Measurements from ENCODE around the gene HIC2.
"Not testable (repeated sequence)": the region's sequence is repeated elsewhere in the genome, so short reads cannot be mapped to it uniquely, and the experiment has no call there.

Gene HIC2

DNA sequence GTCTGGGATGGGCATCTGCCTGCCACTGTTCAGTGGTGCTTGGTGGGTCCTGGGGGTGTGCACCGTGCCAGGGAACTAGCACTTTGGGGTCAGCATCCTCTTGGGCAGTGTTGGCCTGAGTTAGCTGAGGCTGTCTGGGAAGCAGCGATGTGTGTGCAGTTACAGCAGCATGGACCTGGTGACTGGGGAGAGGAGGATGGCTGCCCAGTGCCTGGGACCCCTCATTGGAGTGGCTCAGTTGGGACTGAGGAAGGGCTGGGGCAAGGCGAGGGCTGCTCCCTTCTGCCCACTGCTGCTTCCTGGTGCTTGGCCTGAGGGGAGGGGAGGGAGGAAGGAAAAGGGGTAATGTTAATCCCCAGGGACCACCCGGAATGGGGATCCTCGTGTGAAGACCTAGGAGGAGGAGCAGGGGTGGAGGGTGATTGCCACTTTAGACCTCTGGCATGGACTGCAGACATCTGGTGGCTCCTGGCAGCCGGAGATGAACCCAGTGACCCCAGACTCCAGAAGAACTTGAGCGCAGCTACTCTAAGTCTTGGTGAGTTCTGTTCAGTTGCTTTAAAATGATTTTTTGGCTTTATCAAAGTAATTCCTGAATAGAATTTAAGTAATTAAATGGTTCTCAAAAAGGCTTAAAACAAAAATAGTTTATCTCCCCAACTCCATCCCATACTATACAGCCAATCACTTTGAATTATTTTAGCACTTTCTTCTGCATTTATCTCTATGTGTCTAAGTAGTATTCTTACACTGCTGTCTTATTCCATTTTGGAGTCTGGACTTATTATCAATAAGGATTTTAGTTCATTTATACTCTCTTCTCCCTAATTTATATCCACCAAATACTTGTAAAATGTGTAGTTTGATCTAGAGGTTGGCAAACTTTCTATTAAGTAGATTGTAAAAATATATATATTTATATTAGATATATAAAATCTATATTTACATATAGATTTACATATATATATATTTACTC lies 34.7 kb downstream of the HIC2 start:
- H3K36me3 ChIP-seq (replicated peaks; ENCODE audit: insufficient read depth, low read length), result no peaks in the 10 kb centered on the region
- no peak for DNase-seq
- H3K27ac ChIP-seq (ENCODE audit: low read length), result no peak overlapping the region
- H2AFZ ChIP-seq (ENCODE audit: low read length), result no peak overlapping the region
- H3K9me3 ChIP-seq (replicated peaks; ENCODE audit: insufficient read depth, low read length), result no peaks in the 10 kb centered on the region
- H3K4me2 ChIP-seq (ENCODE audit: low read depth, low read length), result no peak overlapping the region
- no peak overlapping the region for H3K4me3 ChIP-seq (ENCODE audit: low read length)
- H3K9me2 ChIP-seq (replicated peaks; ENCODE audit: insufficient read depth, low read length), result no peaks in the 10 kb centered on the region
- TF ChIP-seq EZH2 (optimal IDR thresholded peaks at IDR 0.05; ENCODE audit: low read depth, low read length) (no peak), EZH2phosphoT487 (IDR thresholded peaks at IDR 0.05; ENCODE audit: low read length) (no peak)
- TF ChIP-seq, protein P1, sequence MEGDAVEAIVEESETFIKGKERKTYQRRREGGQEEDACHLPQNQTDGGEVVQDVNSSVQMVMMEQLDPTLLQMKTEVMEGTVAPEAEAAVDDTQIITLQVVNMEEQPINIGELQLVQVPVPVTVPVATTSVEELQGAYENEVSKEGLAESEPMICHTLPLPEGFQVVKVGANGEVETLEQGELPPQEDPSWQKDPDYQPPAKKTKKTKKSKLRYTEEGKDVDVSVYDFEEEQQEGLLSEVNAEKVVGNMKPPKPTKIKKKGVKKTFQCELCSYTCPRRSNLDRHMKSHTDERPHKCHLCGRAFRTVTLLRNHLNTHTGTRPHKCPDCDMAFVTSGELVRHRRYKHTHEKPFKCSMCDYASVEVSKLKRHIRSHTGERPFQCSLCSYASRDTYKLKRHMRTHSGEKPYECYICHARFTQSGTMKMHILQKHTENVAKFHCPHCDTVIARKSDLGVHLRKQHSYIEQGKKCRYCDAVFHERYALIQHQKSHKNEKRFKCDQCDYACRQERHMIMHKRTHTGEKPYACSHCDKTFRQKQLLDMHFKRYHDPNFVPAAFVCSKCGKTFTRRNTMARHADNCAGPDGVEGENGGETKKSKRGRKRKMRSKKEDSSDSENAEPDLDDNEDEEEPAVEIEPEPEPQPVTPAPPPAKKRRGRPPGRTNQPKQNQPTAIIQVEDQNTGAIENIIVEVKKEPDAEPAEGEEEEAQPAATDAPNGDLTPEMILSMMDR (IDR thresholded peaks at IDR 0.05; ENCODE audit: low read length), result no peak
- H3K79me2 ChIP-seq (ENCODE audit: low read length), result no peaks in the 10 kb centered on the region
- H3K9ac ChIP-seq (ENCODE audit: low read length), result no peak overlapping the region
- no peaks in the 10 kb centered on the region for H3K4me1 ChIP-seq (ENCODE audit: low read length)
- no peaks in the 10 kb centered on the region for H4K20me1 ChIP-seq (ENCODE audit: insufficient read depth, low read length)
- no peaks in the 10 kb centered on the region for H3K27me3 ChIP-seq (replicated peaks; ENCODE audit: insufficient read depth, low read length)
- no peaks in the 10 kb centered on the region for H3F3A ChIP-seq (ENCODE audit: insufficient read depth, low read length)

DNA sequence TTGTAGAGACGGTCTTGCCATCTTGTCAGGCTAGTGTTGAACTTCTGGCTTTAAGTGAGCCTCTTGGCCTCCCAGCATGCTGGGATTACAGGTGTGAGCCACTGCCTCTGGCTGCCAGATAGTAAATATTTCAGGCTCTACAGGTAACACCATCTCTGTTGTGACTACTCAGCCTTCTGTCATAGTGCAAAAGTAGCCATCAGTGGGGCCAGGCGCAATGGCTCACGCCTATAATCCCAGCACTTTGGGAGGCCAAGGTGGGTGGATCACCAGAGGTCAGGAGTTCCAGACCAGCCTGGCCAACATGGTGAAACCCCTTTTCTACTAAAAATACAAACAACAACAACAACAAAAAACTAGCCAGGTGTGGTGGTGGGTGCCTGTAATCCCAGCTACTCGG lies 35.5 kb downstream of the HIC2 start:
- H3K9me2 ChIP-seq (replicated peaks; ENCODE audit: insufficient read depth, low read length); H3K4me2 ChIP-seq (ENCODE audit: low read depth, low read length); H3K9ac ChIP-seq (ENCODE audit: low read length); H3K79me2 ChIP-seq (ENCODE audit: low read length); H3K36me3 ChIP-seq (replicated peaks; ENCODE audit: insufficient read depth, low read length); DNase-seq; H3K27me3 ChIP-seq (replicated peaks; ENCODE audit: insufficient read depth, low read length); H4K20me1 ChIP-seq (ENCODE audit: insufficient read depth, low read length); H3F3A ChIP-seq (ENCODE audit: insufficient read depth, low read length); H3K27ac ChIP-seq (ENCODE audit: low read length); H3K9me3 ChIP-seq (replicated peaks; ENCODE audit: insufficient read depth, low read length); H2AFZ ChIP-seq (ENCODE audit: low read length); H3K4me1 ChIP-seq (ENCODE audit: low read length); H3K4me3 ChIP-seq (ENCODE audit: low read length): not testable (repeated sequence)

GRCh38 chr22:21454998-21455333 lies 37.8 kb downstream of the HIC2 start:
- H3K4me1 ChIP-seq (ENCODE audit: low read length); H3K9me3 ChIP-seq (replicated peaks; ENCODE audit: insufficient read depth, low read length): not testable (repeated sequence)

DNA sequence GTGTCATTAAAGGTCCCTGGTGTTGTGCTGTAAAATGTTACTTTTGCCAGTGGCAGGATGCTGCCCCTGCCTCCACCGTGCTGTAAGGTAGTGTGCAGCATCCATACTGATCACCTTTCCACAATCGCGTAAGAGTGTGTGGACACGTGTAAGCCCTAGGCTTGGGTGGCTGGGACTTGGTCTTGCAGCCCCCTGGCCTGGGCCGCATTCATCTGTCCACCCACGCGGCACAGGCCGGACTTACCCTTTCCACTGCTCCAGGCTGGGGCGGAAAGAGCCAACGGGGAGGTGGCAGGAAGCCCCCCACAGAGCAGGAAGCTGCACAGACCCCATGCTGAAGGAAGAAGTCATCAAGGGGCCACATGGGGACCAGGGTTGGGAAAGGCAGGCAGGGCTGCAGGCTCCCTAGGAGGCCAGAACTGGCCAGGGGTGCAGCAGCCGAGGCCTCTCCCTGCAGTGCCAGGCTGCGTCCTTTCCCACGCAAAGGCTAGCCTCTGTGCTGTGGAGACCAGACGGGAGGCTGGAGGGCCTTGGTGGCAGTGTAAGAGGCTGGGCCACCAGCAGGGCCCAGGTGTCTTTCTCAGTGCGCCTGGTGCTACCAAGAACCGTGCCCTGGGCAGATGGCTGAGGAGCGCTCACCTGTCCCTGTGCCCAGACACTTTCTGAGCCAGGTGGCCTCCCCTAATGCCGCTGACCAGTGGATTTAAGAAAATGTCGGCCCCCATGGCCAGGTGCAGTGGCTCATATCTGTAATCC lies 38.3 kb downstream of the HIC2 start:
- DNase-seq, result no peak
- Histone ChIP-seq H3K36me3 (replicated peaks; ENCODE audit: insufficient read depth, low read length) (no peaks in the 10 kb centered on the region), H2AFZ (ENCODE audit: low read length) (no peak overlapping the region), H3K4me3 (ENCODE audit: low read length) (no peak overlapping the region), H3F3A (ENCODE audit: insufficient read depth, low read length) (no peaks in the 10 kb centered on the region), H3K4me2 (ENCODE audit: low read depth, low read length) (no peak overlapping the region), H3K9me3 (replicated peaks; ENCODE audit: insufficient read depth, low read length) (no peaks in the 10 kb centered on the region), H4K20me1 (ENCODE audit: insufficient read depth, low read length) (no peaks in the 10 kb centered on the region), H3K4me1 (ENCODE audit: low read length) (no peaks in the 10 kb centered on the region), H3K79me2 (ENCODE audit: low read length) (no peaks in the 10 kb centered on the region), H3K9ac (ENCODE audit: low read length) (no peak overlapping the region), H3K27ac (ENCODE audit: low read length) (no peak overlapping the region), H3K27me3 (replicated peaks; ENCODE audit: insufficient read depth, low read length) (no peaks in the 10 kb centered on the region), H3K9me2 (replicated peaks; ENCODE audit: insufficient read depth, low read length) (no peaks in the 10 kb centered on the region)
- TF ChIP-seq EZH2 (optimal IDR thresholded peaks at IDR 0.05; ENCODE audit: low read depth, low read length) (no peak), EZH2phosphoT487 (IDR thresholded peaks at IDR 0.05; ENCODE audit: low read length) (no peak)
- TF ChIP-seq, protein P1 (IDR thresholded peaks at IDR 0.05; ENCODE audit: low read length), result no peak

More at GRCh38 chr22:21454998-21455333, 37.8 kb downstream of the HIC2 start:
- H3K27me3 ChIP-seq (replicated peaks; ENCODE audit: insufficient read depth, low read length); H3K27ac ChIP-seq (ENCODE audit: low read length); H3K9me2 ChIP-seq (replicated peaks; ENCODE audit: insufficient read depth, low read length); H4K20me1 ChIP-seq (ENCODE audit: insufficient read depth, low read length); H3F3A ChIP-seq (ENCODE audit: insufficient read depth, low read length); H3K79me2 ChIP-seq (ENCODE audit: low read length); H3K36me3 ChIP-seq (replicated peaks; ENCODE audit: insufficient read depth, low read length); H3K4me3 ChIP-seq (ENCODE audit: low read length); H3K9ac ChIP-seq (ENCODE audit: low read length); H2AFZ ChIP-seq (ENCODE audit: low read length); H3K4me2 ChIP-seq (ENCODE audit: low read depth, low read length); DNase-seq: not testable (repeated sequence)

All from MM.1S (cell line).